Limb (tissue), 2 donors: ENCODE data around the gene UPF2.
"Not testable (repeated sequence)": the region's sequence is repeated elsewhere in the genome, so short reads cannot be mapped to it uniquely, and the experiment has no call there.

Experiments used
- DNase-seq, 2 donors: peaks; one replicate each; pipeline ENCODE4 v3.0.0-alpha.2; 2016; ENCODE audit errors: extremely low spot score in 2 of 2

UPF2 gene

DNA sequence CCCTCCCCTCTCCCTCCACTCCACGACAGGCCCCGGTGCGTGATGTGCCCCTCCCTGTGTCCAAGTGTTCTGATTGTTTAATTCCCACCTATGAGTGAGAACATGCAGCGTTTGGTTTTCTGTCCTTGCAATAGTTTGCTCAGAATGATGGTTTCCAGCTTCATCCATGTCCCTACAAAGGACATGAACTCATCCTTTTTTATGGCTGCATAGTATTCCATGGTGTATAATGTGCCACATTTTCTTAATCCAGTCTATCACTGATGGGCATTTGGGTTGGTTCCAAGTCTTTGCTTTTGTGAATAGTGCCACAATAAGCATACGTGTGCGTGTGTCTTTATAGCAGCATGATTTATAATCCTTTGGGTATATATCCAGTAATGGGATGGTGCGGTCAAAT is 70.1 kb downstream of the UPF2 start:
- DNase-seq, result not testable (repeated sequence)

- DNase-seq, result no peak
Observed at GRCh38 chr10:11962176-11962575, 80.4 kb downstream of the UPF2 start.

DNA sequence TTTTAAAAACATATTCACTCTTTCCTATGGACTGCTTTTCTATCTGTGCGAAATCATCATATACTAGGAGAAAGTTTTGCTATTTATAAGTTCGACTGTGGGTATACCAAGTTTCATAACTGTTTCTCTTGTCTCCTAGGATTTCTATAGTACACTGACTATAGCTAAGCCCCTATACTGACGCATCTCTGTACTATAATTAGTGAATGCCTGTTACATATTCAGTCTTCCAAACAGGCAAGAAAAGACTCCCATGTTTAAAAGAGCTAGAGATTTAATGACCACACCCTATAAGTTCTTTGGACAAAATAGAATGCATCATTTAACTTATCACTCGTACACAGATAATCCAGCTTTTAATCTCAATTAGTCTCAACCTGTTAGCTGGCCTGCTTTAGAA is 80.8 kb downstream of the UPF2 start:
- no peak for DNase-seq

DNA sequence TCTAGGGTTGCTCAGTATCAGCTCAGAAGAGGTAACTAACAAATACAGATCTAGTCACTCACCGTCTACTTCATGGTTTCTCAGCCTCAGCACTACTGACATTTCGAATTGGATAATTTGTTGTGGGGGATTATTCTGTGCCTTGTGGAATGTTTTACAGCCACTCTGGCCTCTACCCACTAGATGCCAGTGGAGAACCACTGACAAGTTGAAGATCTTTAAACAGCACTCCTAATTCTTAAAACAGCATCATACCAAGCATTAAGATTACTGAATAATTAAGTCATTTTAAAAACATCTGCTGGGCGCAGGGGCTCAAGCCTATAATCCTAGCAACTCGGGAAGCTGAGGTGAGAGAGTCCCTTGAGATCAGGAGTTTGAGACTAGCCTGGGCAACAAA is 82.6 kb downstream of the UPF2 start:
- DNase-seq, result no peak

GRCh38 chr10:11958956-11959355 is 83.7 kb downstream of the UPF2 start:
- no peak for DNase-seq

DNA sequence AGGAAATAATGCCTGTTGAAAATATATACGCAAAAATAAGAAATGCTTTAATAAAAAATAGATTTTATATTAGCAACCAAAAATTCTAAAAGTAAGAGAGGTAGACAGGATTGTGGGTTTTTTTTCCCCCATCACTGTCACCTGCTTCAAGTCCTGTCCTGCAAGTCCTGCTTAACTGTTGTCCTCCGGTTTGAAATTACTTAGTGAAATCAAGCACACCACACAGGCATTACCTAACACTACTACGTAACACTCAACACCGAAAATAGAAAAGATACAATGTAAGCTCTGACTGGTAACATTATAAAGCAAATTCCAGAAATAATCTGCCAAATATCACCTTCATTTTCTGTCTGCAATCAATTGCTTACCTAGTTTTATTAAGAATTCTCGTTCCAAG is 90.9 kb downstream of the UPF2 start:
- no peak for DNase-seq

DNA sequence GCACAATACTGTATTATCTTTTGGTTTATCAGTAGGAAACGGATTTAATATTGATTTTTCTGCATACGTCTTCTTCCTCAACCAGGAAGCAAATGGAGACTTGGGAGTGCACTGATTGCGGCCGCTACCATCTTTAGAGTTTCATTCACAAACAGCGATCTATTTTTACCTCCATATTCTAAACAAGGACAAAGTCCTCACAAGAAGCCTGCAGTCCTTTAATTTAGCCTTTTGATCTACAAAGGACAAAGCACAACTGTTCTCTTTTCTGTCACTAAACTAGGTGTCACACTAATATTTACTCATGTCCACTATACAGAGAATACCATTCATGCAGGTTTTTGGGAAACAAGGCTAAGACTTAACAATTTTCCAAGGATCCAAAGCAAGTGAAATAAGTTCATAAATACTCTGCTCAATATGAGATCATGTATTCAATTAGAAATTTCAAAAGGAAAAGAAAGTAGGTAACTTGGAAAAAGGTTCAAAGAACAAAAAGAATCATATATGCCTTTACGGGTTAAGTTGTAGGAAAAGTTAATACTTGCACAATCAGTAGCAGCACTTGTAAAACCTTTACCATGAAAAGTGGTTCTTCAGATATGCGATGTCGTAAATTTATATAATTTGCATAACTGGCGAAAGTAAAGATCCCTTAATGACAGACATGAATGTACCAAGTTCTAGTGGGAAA is 92.1 kb downstream of the UPF2 start:
- DNase-seq, result no peak

DNA sequence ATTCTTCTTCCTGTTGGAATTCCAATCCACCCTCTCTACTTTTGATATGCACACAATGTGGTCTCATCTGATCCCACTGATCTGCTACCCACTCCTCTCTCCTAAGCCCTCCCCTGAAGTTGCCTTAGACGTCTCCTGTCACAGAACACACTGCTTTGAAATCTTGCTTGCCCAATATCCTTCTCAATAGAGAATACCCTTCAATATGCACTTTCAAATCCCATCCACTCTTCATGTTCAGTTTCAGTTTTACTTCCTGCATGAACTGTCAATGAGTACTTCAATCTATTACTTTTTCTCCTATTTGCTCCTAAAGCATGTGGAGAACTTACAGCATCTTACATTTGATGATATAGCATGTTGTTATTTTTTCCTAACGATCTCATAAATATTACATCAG is 93.5 kb downstream of the UPF2 start:
- DNase-seq, result no peak

DNA sequence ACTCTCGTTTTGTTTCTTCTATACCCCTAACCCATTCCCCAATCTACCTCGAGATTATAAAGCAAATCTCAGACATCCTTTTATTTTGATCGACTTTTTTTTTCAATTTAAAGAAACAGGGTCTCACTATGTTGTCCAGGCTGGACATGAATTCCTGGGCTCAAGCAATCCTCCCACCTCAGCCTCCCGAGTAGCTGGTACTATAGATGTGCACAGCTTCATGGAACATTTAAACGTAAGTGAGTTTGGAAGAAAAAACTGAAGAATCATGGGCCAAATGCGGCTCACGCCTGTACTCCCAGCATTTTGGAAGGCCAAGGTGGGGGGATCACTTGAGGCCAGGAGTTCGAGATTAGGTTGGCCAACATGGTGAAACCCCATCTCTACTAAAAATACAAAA is 96.0 kb downstream of the UPF2 start:
- DNase-seq, result no peak

DNA sequence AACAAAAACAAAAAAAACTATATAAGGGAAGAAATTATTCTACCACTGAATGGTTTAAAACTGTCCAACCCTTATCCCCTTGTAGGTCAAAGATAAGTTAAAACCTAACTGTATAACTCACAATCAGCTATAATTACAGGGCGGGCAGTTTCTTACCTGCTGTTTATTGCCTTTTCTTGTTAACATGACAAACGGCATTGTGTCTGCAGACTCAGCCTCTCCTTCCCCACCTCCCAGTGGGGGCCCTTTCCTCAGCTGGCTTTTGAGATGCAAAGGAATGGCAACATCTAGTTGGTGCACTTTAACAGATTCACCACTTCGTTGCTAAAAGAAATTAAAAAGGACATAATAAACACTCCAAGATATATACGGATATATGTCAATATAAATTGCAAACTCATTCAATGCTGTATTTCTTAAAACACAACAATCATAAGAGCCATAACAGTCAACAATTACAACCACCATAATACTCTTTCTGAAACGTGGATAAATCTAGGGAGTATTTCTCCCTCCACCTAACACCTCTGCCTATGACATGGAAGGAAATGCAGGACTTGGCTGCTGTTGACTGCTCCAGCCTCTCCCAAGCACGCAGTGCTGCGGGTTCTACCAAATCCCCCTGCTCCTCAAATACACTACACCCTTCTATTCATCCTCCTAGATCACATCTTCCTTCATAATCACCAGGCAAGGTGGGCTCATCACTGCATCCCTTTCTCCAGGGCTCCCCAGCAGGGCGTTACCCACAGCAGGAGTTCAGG is 106.0 kb downstream of the UPF2 start:
- no peak for DNase-seq

DNA sequence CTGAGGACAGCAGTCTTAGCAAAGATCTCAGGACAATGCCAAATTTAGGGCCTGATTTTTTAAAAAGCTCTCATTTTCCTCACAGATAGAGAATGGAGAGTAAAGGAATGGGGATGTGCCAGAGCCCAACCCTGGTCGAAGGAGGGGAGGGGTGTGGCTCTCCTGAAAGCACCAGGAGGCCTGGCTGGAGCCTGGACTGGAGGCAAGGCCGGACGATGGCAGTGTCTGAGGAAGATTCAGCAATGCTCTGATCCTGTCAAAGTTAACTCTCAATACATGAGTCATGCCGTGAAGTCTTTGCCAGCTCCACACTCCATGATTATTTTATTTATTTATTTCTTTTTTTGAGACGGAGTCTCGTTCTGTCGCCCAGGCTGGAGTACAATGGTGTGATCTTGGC is 108.3 kb downstream of the UPF2 start:
- no peak for DNase-seq

DNA sequence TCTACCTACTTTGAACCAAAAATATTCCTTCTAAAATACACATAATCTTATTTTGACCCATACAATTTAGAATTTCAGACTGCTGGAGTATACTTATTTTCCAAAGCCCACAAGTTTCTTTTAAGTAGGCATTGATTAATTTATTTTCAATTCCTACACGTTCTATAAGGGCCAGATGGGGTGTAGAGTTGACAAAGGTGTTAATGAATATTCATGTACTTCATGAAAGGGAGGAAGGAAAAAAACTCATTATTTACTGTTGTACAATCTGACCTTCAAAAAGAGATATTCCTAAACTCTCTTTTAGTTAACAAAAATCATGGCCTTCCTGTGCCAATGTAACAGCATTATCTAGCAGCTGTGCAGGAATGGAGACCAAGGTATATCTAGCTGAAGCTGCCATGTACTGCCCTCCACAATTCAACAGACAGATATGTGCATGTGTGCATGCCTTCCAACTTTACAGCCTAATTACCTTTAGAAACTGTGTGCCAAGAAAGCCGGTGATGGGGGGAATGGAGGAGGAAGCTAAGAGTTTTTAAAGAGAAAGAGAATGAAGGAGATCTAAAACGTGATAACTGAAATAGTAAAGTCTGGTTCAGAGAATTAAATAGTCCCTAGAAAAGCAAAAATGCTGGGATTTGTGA is 108.9 kb downstream of the UPF2 start:
- DNase-seq, result no peak

- no peak for DNase-seq
Observed at GRCh38 chr10:11931038-11931437, 111.6 kb downstream of the UPF2 start.

- DNase-seq, result no peak
Observed at GRCh38 chr10:11930312-11930978, 112.2 kb downstream of the UPF2 start.

DNA sequence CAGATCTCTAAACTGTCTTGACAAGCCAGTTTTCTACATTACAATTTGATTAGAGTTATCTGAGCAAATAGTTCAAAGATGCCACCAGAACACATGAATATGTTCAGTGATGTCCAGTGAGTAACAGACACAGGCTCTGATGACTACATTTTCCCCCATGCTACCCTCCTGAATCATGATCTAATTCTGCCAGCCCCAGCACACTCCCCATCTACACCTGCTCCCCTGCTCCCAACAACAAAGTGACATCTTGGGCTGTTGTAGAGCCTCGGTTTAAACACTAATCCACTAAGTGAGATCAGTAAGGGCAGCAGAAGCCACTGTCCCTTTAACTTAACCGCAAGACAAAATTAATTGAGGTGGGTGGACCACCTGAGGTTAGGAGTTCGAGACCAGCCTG is 114.9 kb downstream of the UPF2 start:
- no peak for DNase-seq

- no peak for DNase-seq
Observed at GRCh38 chr10:11921800-11922392, 120.7 kb downstream of the UPF2 start.

DNA sequence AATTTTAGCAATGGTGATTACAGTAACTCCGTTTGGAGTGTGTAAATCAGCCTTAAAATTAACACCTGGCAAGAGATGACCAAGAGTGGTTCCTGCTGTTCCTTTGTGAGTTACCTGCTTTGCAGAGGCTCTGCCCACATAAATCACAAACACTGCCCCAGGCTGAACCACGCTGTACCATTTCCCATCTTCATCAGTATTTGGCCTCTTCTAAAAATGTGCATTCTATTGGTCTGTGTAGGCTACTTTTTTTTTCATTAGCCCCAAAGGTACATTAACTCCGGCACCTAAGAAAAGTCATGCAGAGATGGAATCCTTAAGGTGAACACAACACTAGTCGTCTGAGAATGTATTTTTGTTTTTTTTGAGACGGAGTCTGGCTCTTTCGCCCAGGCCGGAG is 123.3 kb downstream of the UPF2 start:
- no peak for DNase-seq

- no peak for DNase-seq
Observed at GRCh38 chr10:11918384-11918783, 124.2 kb downstream of the UPF2 start.

GRCh38 chr10:11913079-11913641 is 129.4 kb downstream of the UPF2 start:
- DNase-seq, result no peak

DNA sequence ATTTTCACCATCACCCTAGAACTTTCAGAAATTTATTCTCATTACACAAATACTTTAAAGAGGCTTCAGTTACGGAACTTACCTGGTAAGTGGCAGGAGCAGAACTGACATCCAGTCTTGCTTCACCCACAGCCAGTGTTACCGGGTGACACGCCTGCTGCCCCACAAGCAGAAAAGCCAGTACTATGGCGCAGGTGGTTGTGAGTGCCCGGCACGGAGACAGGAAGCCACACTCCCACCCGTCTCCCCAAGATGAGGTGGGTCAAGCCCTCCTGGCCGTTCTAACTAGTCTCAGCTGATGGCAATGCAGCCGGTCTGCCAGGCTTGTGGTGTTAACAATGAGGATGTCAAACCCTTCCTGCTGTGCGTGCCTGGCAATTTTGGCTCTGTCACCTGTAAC is 132.5 kb downstream of the UPF2 start:
- DNase-seq, result no peak

- no peak for DNase-seq
Observed at GRCh38 chr10:11909618-11910017, 133.0 kb downstream of the UPF2 start.
